Stimulated activated memory B cell treated with anti-CD40 and anti-IgM and Interleukin-4, amounts not matched to agents 10 μg/mL and 1 μg/mL and 100 μg/mL, for 72 hours (primary cell): ENCODE data around the gene WSCD2.

Source experiments
- ATAC-seq: fragments of 150-1000 bp; cut with Tn5 transposase; 2 replicates; pipeline ENCODE4 v1.10.0; 2021
- H3K27ac Mint-ChIP-seq: one replicate; pipeline ENCODE4 v1.8.0; 2022; ENCODE audit warnings: mild to moderate bottlenecking, mixed read lengths
- H3K27me3 Mint-ChIP-seq: one replicate; pipeline ENCODE4 v1.8.0; 2022; ENCODE audit warnings: mixed read lengths
- H3K36me3 Mint-ChIP-seq: one replicate; pipeline ENCODE4 v1.8.0; 2022; ENCODE audit warnings: mixed read lengths
- H3K4me1 Mint-ChIP-seq: one replicate; pipeline ENCODE4 v1.8.0; 2022; ENCODE audit warnings: mixed read lengths
- H3K4me3 Mint-ChIP-seq: one replicate; pipeline ENCODE4 v1.8.0; 2022; ENCODE audit warnings: mild to moderate bottlenecking, moderate library complexity, mixed read lengths
- H3K9me3 Mint-ChIP-seq: one replicate; pipeline ENCODE4 v1.8.0; 2022; ENCODE audit warnings: mixed read lengths

Gene WSCD2

GRCh38 chr12:108151533-108152169, 22.6 kb downstream of the WSCD2 start:
- ATAC-seq = no peak
- Mint-ChIP-seq H3K4me3 (no peak overlapping the region), H3K27me3 (no peaks in the 10 kb centered on the region), H3K9me3 (peaks cover 2% of the 10 kb centered on the region), H3K36me3 (no peaks in the 10 kb centered on the region), H3K27ac (no peak overlapping the region), H3K4me1 (no peaks in the 10 kb centered on the region)

DNA sequence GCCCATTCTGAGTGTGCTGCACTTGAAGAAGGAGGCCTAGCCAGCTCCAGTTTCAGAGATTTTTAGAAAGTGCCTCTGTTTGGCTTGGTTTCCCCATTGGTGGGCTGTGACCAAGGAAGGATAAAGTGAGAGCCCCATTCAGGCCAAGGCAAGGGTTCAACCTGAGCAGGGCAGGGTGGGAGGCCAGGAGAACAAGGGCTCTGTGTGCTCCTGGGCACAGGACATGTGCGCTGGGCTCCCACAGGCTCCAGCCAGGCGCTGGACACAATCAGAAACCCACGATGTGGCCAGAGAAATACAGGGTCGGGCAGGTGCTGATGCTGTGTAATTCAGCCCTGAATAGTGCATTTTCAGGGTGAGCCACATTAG, 23.1 kb downstream of the WSCD2 start:
- H3K4me1 Mint-ChIP-seq = no peaks in the 10 kb centered on the region
- no peaks in the 10 kb centered on the region for H3K27me3 Mint-ChIP-seq
- no peak overlapping the region for H3K4me3 Mint-ChIP-seq
- no peak for ATAC-seq
- H3K9me3 Mint-ChIP-seq = peaks cover 2% of the 10 kb centered on the region
- no peak overlapping the region for H3K27ac Mint-ChIP-seq
- no peaks in the 10 kb centered on the region for H3K36me3 Mint-ChIP-seq

- no peaks in the 10 kb centered on the region for H3K4me1 Mint-ChIP-seq
- H3K27ac Mint-ChIP-seq = no peak overlapping the region
- H3K4me3 Mint-ChIP-seq = no peak overlapping the region
- H3K27me3 Mint-ChIP-seq = no peaks in the 10 kb centered on the region
- H3K36me3 Mint-ChIP-seq = no peaks in the 10 kb centered on the region
- ATAC-seq = no peak
- peaks cover 2% of the 10 kb centered on the region for H3K9me3 Mint-ChIP-seq
Measured at GRCh38 chr12:108156717-108157116, 27.6 kb downstream of the WSCD2 start.

DNA sequence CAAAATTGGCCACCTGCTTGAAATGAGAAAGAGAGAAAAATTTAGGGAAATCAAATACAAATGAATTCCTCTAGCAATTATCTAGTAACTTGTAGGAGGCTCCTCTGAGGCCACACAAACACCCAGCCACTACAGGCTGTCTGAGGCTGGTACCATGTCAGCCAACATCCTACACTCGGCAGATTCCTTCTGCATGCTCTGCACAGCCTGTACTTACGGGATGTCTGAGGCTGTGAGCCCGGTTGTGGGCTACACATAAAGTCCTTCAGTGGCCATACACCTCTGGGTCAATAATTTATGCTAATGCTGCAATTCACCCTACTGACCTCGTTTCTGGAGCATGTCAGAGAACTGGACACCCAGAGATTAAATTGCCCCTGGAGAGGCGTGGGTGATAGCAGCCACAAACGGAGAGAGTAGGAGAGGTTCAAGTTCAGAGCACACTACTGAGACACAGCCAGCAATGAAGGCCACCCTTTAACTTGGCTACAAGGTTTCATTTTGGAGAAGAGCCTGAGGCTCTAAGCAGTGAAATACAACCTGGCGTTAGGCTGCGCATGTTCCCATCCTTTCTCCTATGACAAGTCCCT, 28.9 kb downstream of the WSCD2 start:
- no peaks in the 10 kb centered on the region for H3K36me3 Mint-ChIP-seq
- no peak overlapping the region for H3K27ac Mint-ChIP-seq
- H3K4me3 Mint-ChIP-seq = no peak overlapping the region
- no peaks in the 10 kb centered on the region for H3K27me3 Mint-ChIP-seq
- ATAC-seq = no peak
- H3K9me3 Mint-ChIP-seq = peaks cover 2% of the 10 kb centered on the region
- H3K4me1 Mint-ChIP-seq = no peaks in the 10 kb centered on the region

- Mint-ChIP-seq H3K27me3 (no peaks in the 10 kb centered on the region), H3K4me3 (no peak overlapping the region), H3K27ac (no peak overlapping the region), H3K36me3 (no peaks in the 10 kb centered on the region), H3K9me3 (no peaks in the 10 kb centered on the region), H3K4me1 (no peaks in the 10 kb centered on the region)
- ATAC-seq = no peak
Measured at GRCh38 chr12:108162207-108162606, 33.1 kb downstream of the WSCD2 start.

DNA sequence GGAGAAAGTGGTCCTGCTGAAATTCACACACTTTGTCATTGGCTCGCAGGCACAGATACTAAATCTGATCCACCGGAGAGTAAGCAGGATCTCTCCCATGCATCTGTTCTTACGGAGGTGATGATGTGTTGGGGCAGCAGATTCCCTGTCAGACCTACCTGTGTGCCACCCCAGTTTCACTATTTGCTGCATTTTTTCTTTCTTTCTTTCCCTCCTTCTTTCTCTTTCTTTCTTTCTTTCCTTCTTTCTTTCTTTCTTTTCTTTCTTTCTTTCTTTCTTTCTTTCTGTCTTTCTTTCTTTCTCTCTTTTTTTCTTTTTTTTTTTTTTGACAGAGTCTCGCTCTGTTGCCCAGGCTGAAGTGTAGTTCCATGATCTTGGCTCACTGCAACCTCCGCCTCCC, 37.4 kb downstream of the WSCD2 start:
- no peak for ATAC-seq
- H3K9me3 Mint-ChIP-seq = no peaks in the 10 kb centered on the region
- H3K27me3 Mint-ChIP-seq = no peaks in the 10 kb centered on the region
- H3K27ac Mint-ChIP-seq = no peak overlapping the region
- no peaks in the 10 kb centered on the region for H3K36me3 Mint-ChIP-seq
- H3K4me3 Mint-ChIP-seq = no peak overlapping the region
- no peaks in the 10 kb centered on the region for H3K4me1 Mint-ChIP-seq

DNA sequence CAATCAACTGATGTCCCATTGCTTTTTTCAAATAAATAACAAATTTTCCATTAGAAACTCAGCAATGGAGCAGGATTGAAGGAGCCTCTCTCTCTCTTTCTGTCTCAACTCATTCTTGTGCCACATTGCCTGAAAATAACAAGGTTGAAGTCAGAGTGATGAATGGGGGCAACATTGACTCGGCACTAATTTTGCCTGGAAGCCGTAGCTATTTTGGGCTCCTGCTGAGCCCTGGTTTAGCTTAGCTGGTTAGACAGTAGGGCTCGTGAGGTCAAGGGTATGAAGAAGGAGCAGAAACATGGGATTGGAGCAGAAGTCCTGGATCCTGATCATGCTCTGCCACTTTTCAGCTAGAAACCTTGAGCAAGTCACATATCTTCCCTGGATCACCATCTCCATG, 38.9 kb downstream of the WSCD2 start:
- H3K27me3 Mint-ChIP-seq = no peaks in the 10 kb centered on the region

GRCh38 chr12:108169708-108170107, 40.6 kb downstream of the WSCD2 start:
- Mint-ChIP-seq H3K27me3 (no peaks in the 10 kb centered on the region), H3K36me3 (no peaks in the 10 kb centered on the region), H3K9me3 (no peaks in the 10 kb centered on the region), H3K4me3 (no peak overlapping the region), H3K27ac (no peak overlapping the region), H3K4me1 (no peaks in the 10 kb centered on the region)
- no peak for ATAC-seq

More for the DNA sequence above, 38.9 kb downstream of the WSCD2 start:
- Mint-ChIP-seq H3K27ac (no peak overlapping the region), H3K36me3 (no peaks in the 10 kb centered on the region), H3K4me3 (no peak overlapping the region), H3K4me1 (no peaks in the 10 kb centered on the region), H3K9me3 (no peaks in the 10 kb centered on the region)
- no peak for ATAC-seq

DNA sequence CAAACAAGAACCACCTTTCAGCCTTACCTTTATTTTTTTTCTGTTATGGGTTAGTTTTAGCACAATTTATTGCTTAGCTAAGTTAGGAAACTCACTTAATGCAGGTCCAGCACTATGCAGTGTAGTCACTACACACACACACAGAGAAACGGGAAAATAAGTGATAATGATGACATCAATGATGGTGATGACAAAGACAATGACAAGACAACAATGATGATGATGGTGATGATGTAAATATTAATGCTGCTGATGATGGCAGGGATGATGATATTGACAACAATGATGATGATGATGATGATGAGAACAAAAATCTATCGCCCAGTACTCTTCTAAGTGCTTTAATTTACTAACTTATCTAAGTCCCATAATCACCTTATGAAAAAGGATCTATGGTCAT, 41.1 kb downstream of the WSCD2 start:
- no peak for ATAC-seq
- no peaks in the 10 kb centered on the region for H3K4me1 Mint-ChIP-seq
- no peaks in the 10 kb centered on the region for H3K9me3 Mint-ChIP-seq
- no peaks in the 10 kb centered on the region for H3K36me3 Mint-ChIP-seq
- no peak overlapping the region for H3K4me3 Mint-ChIP-seq
- no peaks in the 10 kb centered on the region for H3K27me3 Mint-ChIP-seq
- H3K27ac Mint-ChIP-seq = no peak overlapping the region

GRCh38 chr12:108172033-108172432, 42.9 kb downstream of the WSCD2 start:
- Mint-ChIP-seq H3K4me1 (no peaks in the 10 kb centered on the region), H3K27ac (no peak overlapping the region), H3K9me3 (peaks cover 3% of the 10 kb centered on the region), H3K36me3 (no peaks in the 10 kb centered on the region), H3K4me3 (no peak overlapping the region), H3K27me3 (no peaks in the 10 kb centered on the region)
- no peak for ATAC-seq

DNA sequence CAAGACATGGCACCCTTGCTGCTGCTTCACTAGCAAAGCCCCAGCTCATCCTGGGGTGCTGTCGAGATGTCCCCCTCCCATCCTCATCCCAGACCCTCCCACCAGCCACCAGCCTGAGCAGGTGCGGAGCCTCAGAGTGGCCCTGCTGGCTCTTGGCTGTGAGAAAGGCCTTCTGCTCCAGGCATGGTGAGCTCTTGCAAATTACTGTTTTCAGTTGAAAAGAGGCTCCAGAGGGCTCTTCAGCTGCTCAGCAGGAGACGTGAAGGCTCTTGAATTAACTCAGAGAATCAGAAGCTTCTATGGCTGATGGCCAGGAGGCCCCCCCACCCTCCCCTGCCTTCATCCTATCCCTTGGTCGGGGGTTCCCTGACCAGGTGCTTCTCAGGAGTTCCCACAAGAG, 44.1 kb downstream of the WSCD2 start:
- Mint-ChIP-seq H3K27ac (no peak overlapping the region), H3K36me3 (peaks cover 1% of the 10 kb centered on the region), H3K4me3 (no peak overlapping the region), H3K9me3 (peaks cover 3% of the 10 kb centered on the region), H3K27me3 (no peaks in the 10 kb centered on the region), H3K4me1 (no peaks in the 10 kb centered on the region)
- ATAC-seq = no peak

- H3K4me3 Mint-ChIP-seq = no peak overlapping the region
- no peaks in the 10 kb centered on the region for H3K4me1 Mint-ChIP-seq
- H3K36me3 Mint-ChIP-seq = peaks cover 4% of the 10 kb centered on the region
- H3K9me3 Mint-ChIP-seq = peaks cover 3% of the 10 kb centered on the region
- H3K27me3 Mint-ChIP-seq = no peaks in the 10 kb centered on the region
- ATAC-seq = no peak
- H3K27ac Mint-ChIP-seq = no peak overlapping the region
Measured at GRCh38 chr12:108173892-108174291, 44.8 kb downstream of the WSCD2 start.

GRCh38 chr12:108174641-108175040, 45.6 kb downstream of the WSCD2 start:
- H3K27me3 Mint-ChIP-seq = no peaks in the 10 kb centered on the region

GRCh38 chr12:108175310-108175709, 46.2 kb downstream of the WSCD2 start:
- ATAC-seq = no peak
- H3K9me3 Mint-ChIP-seq = peaks cover 3% of the 10 kb centered on the region
- no peak overlapping the region for H3K27ac Mint-ChIP-seq
- no peak overlapping the region for H3K4me3 Mint-ChIP-seq
- H3K27me3 Mint-ChIP-seq = no peaks in the 10 kb centered on the region
- H3K4me1 Mint-ChIP-seq = peaks cover 3% of the 10 kb centered on the region
- peaks cover 4% of the 10 kb centered on the region for H3K36me3 Mint-ChIP-seq

More at GRCh38 chr12:108174641-108175040, 45.6 kb downstream of the WSCD2 start:
- ATAC-seq = no peak
- no peaks in the 10 kb centered on the region for H3K4me1 Mint-ChIP-seq
- H3K9me3 Mint-ChIP-seq = peaks cover 3% of the 10 kb centered on the region
- H3K36me3 Mint-ChIP-seq = peaks cover 4% of the 10 kb centered on the region
- H3K4me3 Mint-ChIP-seq = no peak overlapping the region
- no peak overlapping the region for H3K27ac Mint-ChIP-seq

GRCh38 chr12:108176292-108176691, 47.2 kb downstream of the WSCD2 start:
- peaks cover 13% of the 10 kb centered on the region for H3K4me1 Mint-ChIP-seq
- H3K27ac Mint-ChIP-seq = no peak overlapping the region
- no peaks in the 10 kb centered on the region for H3K27me3 Mint-ChIP-seq
- no peak for ATAC-seq
- peaks cover 4% of the 10 kb centered on the region for H3K36me3 Mint-ChIP-seq
- peaks cover 3% of the 10 kb centered on the region for H3K9me3 Mint-ChIP-seq
- no peak overlapping the region for H3K4me3 Mint-ChIP-seq

GRCh38 chr12:108177131-108177530, 48.0 kb downstream of the WSCD2 start:
- ATAC-seq = no peak
- Mint-ChIP-seq H3K4me3 (no peak overlapping the region), H3K4me1 (peaks cover 14% of the 10 kb centered on the region), H3K27me3 (no peaks in the 10 kb centered on the region), H3K27ac (no peak overlapping the region), H3K9me3 (peaks cover 3% of the 10 kb centered on the region), H3K36me3 (peaks cover 4% of the 10 kb centered on the region)
